Stimulated activated CD8-positive, alpha-beta memory T cell treated with anti-CD3 and anti-CD28 coated beads, Interleukin-4, amount 100 ng/mL, for 24 hours (primary cell): ENCODE results near the gene KNL1.
"Not testable (repeated sequence)": the region's sequence is repeated elsewhere in the genome, so short reads cannot be mapped to it uniquely, and the experiment has no call there.

Experiments used
- DNase-seq: peaks from one replicate; pipeline ENCODE4 v3.0.0-alpha.2; 2020; ENCODE audit warnings: low read depth

The KNL1 gene, protein sequence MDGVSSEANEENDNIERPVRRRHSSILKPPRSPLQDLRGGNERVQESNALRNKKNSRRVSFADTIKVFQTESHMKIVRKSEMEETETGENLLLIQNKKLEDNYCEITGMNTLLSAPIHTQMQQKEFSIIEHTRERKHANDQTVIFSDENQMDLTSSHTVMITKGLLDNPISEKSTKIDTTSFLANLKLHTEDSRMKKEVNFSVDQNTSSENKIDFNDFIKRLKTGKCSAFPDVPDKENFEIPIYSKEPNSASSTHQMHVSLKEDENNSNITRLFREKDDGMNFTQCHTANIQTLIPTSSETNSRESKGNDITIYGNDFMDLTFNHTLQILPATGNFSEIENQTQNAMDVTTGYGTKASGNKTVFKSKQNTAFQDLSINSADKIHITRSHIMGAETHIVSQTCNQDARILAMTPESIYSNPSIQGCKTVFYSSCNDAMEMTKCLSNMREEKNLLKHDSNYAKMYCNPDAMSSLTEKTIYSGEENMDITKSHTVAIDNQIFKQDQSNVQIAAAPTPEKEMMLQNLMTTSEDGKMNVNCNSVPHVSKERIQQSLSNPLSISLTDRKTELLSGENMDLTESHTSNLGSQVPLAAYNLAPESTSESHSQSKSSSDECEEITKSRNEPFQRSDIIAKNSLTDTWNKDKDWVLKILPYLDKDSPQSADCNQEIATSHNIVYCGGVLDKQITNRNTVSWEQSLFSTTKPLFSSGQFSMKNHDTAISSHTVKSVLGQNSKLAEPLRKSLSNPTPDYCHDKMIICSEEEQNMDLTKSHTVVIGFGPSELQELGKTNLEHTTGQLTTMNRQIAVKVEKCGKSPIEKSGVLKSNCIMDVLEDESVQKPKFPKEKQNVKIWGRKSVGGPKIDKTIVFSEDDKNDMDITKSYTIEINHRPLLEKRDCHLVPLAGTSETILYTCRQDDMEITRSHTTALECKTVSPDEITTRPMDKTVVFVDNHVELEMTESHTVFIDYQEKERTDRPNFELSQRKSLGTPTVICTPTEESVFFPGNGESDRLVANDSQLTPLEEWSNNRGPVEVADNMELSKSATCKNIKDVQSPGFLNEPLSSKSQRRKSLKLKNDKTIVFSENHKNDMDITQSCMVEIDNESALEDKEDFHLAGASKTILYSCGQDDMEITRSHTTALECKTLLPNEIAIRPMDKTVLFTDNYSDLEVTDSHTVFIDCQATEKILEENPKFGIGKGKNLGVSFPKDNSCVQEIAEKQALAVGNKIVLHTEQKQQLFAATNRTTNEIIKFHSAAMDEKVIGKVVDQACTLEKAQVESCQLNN (N-terminal part only)

DNA sequence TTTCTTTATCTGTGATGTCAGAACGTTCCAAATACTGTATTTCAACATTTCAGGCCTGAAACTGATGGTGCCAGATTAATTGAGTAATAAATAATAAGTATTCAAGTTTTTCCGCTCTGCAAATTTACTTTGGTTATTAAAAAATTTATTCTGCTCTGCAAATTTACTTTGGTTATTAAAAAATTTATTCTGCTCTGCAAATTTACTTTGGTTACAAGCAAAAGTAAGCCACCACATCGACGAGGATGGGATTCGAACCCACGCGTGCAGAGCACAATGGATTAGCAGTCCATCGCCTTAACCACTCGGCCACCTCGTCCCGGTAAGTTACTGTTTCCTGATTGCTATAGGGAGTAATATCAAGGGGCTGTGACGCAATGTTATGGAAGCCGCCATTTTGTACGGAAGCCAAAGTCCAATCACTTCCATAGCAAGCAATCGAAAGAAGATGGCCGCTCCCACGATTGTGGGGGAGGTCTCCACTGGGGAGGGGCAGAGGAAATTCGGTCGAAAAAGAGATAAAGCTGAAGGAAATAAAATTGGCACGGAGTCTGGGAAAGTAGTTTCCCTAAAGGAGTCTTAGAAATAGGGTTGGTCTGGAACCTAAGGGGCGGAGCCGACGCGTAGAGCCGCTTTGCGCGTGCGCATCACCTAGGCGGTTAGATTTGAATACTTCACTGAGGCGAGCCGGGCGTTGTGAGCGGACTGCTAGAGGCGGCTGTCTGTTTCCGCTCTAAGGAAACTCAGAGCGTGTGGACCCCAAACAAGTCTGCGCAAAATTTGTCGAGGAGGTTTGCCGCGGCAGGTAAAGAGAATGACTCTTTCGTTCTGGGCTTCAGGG lies at the start of gene KNL1:
Gene KNL1, plus strand, starts transcription at position 662 of the 841 bp plus-strand sequence. CDS start 8,683 bp downstream, outside the sequence.
- DNase-seq, result peak; percentile 81

DNA sequence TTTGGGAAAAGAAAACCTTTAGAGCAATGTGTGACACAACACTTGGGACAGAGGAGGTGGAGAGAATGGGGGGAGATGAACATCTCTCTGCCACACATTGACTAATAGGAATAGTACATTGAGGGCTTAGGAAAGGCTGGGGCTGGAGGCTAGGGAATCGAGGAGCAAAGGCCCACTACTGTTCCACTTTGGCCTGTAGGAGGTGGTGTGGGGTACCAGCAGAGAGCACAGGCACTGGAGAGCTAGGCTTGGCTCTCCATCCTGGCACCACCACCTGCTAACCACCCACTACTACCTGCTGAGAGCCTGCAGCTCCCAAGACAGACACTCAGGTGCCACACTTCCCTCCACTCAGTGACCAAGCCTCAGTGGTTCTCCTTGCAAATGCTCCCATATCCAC lies 48.6 kb upstream of the KNL1 start:
- no peak for DNase-seq

DNA sequence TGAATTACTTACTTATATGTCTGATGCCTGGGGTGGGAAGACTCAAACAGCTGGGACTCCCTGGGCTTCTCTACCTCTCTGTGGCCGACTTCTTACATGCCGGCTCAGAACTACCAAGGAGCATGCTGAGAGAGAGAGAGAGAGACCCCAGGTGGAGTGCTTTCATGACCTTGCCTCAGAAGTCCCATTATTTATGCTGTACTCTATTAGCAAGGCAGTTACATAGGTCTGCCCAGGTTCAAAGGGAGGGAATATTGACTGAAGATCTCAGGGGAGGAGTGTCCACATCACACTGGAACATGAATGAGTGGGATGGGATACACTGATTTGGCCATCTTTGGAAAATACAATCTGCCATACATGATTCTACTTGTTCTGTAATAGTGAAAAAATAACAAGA lies 45.4 kb upstream of the KNL1 start:
- no peak for DNase-seq

DNA sequence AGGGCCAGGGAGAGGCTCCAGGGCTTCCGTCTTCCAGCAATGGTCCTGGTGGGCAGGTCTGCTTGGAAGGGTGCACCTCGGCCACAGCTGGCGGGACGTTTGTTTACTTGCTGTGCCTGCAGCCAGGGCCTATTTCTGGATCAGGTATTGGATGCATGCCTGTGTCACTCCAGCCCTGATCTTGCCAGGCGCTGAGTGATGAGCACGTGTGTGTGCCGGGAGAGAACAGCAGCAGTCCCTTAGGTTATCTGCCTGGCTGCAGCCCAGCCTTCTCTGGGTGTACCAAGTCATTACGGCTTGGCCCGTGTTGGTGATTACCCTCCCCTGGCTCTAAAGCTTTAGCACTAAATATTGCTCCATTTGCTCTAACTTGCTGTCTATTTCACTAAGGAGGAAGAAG lies 44.2 kb upstream of the KNL1 start:
- DNase-seq, result no peak

DNA sequence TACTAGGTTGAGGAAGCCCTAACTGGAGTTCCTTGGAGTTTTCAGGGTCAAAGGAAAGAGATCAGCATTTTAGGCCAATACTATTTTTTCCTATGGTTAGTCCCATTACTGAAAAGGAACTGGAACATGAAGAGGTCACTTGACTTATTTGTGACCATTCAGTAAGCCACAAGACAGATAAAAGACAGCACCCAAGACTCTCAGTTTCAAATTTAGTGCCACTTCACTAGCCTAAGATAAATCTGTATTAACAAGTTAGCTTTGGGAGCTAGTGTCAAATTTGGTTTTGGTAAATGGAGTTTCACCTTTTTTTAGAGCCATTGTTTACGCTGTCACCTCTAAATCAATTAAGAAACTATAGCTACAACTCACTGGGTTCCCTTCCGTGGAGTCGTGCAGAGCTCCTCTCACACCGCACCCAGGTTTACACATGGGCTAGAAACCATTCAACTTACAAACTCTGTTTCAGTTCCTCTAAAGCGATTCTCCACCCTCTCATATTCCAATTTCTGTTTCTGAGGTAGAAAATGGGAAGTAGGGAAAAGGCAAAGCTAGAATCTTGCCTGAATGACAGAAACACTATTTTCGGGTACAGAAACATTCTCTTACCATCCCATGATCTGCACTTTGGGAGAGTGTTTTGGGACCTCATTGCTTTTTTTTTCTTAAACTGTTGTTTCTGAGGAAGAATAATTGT lies 43.6 kb upstream of the KNL1 start:
- DNase-seq, result no peak

DNA sequence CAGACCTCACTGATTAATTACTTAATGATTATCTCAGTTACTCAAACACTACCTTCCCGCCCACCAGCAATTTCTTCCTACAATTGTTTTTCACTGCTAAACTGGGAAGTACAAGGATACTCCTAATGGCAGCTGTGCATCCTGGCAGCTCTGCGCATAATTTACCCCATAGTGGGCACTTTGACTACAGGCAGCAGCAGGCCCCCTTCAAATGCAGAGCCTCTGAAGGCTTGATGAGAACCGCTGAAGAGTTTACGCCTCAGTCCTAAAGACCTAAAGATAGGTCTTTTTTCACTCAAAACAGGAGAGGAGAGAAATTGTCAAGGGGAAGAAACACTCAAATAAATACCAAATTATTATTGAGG lies 39.9 kb upstream of the KNL1 start:
- DNase-seq, result no peak

DNA sequence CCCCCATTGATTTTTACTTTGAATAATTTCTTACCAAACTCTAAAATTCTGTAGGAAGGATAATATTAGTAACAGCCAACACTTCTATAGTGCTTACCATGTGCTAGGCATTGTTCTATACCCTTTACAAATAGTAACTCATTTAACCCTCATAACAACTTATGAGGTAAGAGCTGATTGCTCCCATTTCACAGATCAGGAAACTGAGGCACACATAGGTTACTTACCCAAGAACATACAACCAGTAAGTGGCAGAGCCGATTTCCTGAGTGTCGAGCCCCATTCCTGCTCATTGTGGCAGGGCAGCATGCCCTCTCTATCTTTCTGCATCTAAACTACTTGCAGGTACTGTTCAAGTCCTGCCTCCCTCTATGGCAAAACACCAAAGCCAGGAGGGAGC lies 38.2 kb upstream of the KNL1 start:
- no peak for DNase-seq

DNA sequence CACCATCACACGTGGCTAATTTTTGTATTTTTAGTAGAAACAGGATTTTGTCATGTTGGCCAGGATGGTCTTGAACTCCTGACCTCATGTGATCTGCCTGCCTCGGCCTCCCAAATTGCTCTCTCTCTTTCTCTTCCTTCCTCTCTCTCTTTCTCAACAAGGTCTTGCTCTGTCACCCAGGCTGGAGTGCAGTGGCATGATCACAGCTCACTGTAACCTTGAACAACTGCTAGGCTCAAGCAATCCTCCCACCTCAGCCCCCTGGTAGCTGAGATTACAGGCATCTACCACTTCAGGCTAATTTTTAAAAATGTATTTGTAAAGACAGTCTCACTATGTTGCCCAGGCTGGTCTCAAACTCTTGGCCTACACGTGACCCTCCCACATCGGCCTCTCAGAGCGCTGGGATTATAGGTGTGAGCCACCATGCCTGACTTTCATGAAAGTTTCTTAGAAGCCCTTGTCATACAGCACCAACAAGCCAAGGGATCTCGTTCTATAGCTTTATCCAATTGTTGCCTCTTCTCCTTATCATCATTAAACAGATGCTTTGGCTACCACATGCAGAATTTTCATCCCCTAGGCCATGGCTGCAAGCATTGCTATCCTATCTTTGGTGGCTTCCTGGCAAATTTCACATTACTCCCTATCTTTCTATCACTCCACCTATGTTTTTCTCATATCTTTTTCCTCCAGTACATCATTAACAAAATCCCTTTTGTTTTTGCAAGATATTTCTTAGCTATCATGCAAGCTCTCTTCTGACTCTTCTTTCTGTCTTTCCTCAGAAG lies 34.9 kb upstream of the KNL1 start:
- no peak for DNase-seq

DNA sequence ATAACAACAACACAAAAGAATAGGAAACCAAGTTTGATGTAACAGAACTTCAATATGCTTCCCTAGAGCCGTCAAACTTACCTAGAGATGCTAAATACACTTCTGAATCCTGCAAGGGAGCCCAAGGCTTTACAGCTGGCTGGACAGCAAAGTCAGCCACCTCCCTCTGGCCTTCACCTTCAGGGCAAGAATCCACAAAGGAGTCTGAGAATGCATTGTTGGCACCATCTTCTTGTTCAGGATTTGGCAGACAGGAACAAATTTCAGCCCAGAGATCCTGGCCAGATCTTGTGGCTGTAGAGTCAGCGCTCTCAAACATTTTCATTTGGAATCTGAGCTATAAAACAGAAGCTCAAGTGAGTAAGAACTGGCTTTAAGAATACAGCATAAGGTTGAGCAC lies 31.4 kb upstream of the KNL1 start:
- DNase-seq, result no peak

DNA sequence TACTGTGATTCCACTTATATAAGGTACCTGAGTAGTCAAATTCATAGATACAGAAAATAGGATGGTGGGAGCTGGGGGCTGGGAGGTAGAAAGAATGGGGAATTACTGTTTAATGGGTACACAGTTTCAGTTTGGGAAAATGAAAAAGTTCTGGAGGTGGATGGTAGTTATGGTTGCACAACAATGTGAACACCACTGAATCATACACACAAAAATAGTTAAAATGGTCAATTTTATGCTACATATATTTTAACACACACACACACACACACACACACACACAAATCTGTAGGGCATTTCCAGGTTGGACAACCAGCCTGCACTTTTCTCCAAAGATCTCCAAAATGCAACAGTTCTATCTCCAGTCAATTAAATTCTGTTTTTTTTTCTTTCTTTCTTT lies 30.6 kb upstream of the KNL1 start:
- DNase-seq, result no peak

DNA sequence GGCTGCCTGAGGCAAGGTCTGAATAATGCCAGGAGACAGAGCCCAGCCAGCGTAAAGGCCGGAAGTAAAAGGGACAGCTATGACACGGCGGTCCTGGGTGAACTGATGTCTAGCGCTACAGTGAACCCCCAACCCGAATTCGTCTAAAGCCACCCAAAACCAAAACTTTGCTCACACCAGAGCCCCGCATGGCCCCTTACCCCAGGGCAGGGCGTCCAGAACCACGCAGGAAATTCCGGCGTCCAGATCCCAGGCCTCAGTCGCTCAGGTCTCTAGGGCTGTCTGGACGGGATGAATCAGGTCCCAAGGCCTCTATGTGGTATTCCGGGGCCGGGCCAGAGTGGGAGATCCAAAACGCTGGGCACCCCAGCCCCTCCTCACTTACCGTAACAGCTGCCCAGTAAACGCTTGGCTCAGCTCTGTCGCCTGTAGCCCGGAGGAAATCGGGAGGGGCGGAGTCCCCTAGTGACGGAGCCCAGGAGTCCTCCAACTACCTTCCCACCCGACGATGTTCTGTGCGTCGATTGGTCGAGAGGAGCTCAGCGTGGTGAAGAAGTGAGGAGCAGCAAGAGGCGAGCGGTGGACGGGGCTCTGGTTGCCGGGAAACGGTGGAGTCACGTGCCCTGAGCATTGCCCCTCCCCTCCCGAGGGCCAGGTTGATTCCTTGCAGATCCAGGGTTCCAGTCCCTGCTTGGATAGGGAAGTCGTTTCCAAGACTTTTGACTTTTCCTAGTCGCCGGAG lies 29.3 kb upstream of the KNL1 start, which contains the start of gene CCDC32:
Gene CCDC32, minus strand, starts transcription at position 452 of the 742 bp plus-strand sequence. CDS start 2,027 bp downstream, outside the sequence.
- DNase-seq, result peak; percentile 89

DNA sequence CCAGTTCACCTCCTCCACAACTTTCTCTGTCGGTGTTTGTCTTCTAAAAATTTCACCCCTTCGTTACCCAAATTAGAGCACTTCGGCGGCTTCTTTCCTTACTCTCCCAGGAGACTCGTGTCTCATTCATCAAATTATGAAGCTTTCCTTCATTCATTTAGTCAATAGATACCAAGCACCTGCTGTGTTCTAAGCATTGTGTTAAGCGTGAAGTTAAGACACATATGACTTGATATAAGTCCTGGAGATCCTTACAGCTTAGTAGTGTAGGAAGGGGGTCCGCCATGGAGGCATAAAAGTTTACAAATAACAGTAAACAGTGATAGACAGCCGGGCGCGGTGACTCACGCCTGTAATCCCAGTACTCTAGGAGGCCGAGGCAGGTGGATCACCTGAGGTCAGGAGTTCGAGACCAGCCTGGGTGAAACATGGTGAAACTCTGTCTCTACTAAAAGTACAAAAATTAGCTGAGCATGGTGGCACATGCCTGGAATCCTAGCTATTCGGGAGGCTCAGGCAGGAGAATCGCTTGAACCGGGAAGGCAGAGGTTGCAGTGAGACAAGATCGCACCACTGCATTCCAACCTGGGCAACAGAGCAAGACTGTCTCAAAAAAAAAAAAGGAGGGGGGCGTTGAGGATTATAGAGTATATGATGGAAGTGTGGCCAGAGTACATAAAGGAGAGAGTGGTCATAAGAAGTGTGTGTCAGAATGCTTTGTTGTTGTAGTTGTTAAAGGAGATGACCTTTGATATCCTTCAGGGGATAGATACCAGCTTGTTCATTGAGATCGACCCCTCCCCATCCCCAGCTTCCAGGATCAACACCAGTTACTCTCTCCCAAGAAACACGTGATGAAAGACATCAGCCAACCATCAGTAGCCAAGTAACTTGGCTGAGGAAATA lies 28.5 kb upstream of the KNL1 start:
- DNase-seq, result no peak

DNA sequence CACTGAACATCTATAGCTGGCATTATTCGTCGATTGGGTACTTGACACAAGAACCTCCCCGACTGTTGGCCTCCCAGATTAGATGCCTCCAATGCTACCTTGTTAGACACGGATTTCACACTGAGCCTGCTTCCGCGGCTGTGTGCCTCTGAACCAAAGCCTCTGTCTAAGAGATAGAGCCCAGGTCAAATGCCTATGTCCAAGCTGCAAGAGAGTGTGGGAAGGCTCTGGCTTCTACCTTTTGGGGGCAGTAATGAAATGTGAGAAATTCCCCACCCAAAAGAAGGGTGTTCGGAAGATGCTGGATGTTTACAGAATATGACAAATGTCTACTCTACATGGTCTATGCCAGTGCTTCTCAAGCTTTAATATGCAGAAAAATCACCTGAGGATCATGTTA lies 26.9 kb upstream of the KNL1 start:
- DNase-seq, result no peak

DNA sequence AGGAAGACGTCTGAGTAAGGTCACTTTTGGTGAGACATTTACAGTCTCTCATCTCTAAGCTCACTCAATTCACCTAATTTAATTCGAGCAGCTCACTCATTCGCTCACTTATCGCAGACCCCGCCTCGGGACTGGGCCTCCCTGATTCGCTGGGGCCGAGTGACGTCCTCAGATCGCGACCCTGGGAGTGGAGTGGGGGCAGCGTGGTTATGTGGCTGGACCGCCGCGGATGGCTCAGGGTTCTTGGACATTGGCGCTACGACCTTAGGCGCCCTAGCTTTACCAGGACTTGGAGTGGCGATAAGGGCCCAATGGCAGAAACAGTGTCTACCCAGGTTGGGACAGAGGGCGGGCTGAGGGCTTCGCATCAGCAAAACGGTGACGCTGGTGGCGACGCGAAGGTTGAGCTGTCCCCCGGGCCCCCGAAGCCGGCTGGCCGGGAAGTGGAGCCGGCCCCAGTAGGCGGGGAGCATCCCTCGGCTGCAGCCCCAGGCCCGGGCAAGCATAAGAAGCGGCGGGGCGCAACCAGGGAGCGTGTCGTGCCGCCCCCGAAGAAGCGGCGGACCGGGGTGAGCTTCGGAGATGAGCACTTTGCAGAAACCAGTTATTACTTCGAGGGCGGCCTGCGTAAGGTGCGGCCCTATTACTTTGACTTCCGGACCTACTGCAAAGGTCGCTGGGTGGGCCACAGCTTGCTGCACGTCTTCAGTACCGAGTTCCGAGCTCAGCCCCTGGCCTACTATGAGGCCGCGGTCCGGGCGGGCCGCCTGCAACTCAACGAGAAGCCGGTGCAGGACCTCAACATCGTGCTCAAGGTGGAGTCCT lies 24.7 kb upstream of the KNL1 start, which contains the start of gene RPUSD2:
Gene RPUSD2, plus strand, starts transcription at position 171 of the 825 bp plus-strand sequence. Its CDS starts 39 bp downstream, at position 210.
- DNase-seq, result peak; percentile 90

DNA sequence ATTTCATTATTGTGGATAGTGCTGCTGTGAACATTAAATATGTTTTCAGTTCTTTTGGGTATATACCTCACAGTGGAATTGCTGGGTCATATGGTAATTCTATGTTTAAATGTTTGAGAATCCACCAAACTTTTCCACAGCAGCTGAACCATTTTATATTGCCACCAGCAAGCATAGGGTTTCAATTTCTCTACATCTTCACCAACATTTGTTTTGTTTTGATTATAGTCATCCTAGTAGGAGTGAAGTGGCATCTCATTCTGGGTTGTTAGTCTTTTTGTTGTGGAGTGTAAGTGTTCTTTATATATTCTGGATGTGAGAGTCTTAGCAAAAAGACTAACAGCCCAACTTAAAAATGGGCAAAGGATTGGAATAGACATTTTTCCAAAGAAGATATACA lies 18.9 kb upstream of the KNL1 start:
- DNase-seq, result no peak

DNA sequence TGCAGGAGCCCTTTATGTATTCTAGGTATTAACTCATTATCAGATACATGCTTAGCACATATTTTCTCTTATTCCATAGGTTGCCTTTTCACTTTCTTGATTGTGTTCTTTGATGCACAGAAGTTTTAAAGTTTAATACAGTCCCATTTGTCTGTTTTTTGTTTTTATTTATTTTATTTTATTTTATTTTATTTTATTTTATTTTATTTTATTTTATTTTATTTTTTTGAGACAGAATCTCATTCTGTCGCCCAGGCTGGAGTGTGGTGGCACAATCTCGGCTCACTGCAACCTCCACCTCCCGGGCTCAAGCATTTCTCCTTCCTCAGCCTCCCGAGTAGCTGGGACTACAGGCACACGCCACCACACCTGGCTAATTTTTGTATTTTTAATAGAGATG lies 17.1 kb upstream of the KNL1 start:
- DNase-seq, result not testable (repeated sequence)

DNA sequence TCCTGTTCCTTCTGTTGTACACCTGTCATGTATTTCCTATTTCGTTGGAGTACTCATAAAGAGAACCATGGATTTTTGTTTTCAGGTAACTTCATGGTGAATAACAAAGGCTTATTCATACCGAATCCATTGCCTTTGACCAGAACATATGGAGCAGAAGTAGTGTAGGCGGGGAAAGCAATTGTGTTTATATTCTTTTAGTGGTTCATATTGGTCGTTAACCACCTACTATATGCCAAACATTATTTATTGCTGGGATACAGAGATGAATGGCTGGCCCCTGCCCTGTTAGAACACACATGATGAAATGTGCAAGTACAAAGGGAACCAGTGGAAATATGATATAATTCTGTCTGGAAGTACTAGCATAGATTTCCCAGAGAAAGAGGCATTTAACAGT lies 15.2 kb upstream of the KNL1 start:
- no peak for DNase-seq
